ENCODE data around the gene TM4SF20.

GRCh38 chr2:227412877-227413276 is 33.8 kb upstream of the TM4SF20 start:
- no peak for TF ChIP-seq CTCF (IDR thresholded peaks at IDR 0.05; ENCODE audit: low read length)
- no peak for TF ChIP-seq EZH2 (IDR thresholded peaks at IDR 0.05; ENCODE audit: borderline replicate concordance, low read length)
